Immature natural killer cell (primary cell): Measurements from ENCODE around the gene AHSG. TPM values are rescaled to one million over a fixed set of nuclear protein-coding genes. Genes with fewer than 3 reads are reported as not detected.
"Not testable (repeated sequence)": the region's sequence is repeated elsewhere in the genome, so short reads cannot be mapped to it uniquely, and the experiment has no call there.

ENCODE experiments used
- DNase-seq, 3 donors: peaks; one replicate each; pipeline ENCODE4 v3.0.0; 2022; ENCODE audit warnings: mixed read lengths in 1 of 3
- H3K27ac Mint-ChIP-seq, 6 donors: one replicate each; pipeline ENCODE4 v1.8.0; 2020; ENCODE audit warnings: mixed read lengths in 6 of 6, mild to moderate bottlenecking in 5 of 6, inconsistent platforms in 4 of 6, moderate library complexity in 3 of 6
- H3K27me3 Mint-ChIP-seq, 3 donors: one replicate each; pipeline ENCODE4 v1.8.0; 2020 to 2021; ENCODE audit warnings: low read depth in 3 of 3, mild to moderate bottlenecking in 3 of 3, mixed read lengths in 3 of 3, moderate library complexity in 3 of 3, inconsistent platforms in 1 of 3
- H3K36me3 Mint-ChIP-seq, 3 donors: one replicate each; pipeline ENCODE4 v1.8.0; 2020; ENCODE audit warnings: mixed read lengths in 3 of 3, inconsistent platforms in 2 of 3, mild to moderate bottlenecking in 2 of 3
- H3K4me1 Mint-ChIP-seq, 2 donors: one replicate each; pipeline ENCODE4 v1.8.0; 2020; ENCODE audit warnings: inconsistent platforms in 2 of 2, mild to moderate bottlenecking in 2 of 2, mixed read lengths in 2 of 2, moderate library complexity in 1 of 2
- H3K4me3 Mint-ChIP-seq, 5 donors: one replicate each; pipeline ENCODE4 v1.8.0; 2020; ENCODE audit warnings: mild to moderate bottlenecking in 5 of 5, mixed read lengths in 5 of 5, inconsistent platforms in 3 of 5, moderate library complexity in 3 of 5
- H3K9me3 Mint-ChIP-seq, 6 donors: one replicate each; pipeline ENCODE4 v1.8.0; 2020; ENCODE audit warnings: mild to moderate bottlenecking in 6 of 6, mixed read lengths in 6 of 6, inconsistent platforms in 4 of 6, moderate library complexity in 3 of 6
- polyA plus RNA-seq, 3 donors: library from polyadenylated mRNA; unstranded; fragments of 300-500 nt; fragmentation: Illumina TruSeq; gene quantifications; one replicate each; pipeline ENCODE4 v1.2.3, GENCODE V29; 2021

The AHSG gene
- polyA plus RNA-seq, 3 donors from 2014 or later = not detected

DNA sequence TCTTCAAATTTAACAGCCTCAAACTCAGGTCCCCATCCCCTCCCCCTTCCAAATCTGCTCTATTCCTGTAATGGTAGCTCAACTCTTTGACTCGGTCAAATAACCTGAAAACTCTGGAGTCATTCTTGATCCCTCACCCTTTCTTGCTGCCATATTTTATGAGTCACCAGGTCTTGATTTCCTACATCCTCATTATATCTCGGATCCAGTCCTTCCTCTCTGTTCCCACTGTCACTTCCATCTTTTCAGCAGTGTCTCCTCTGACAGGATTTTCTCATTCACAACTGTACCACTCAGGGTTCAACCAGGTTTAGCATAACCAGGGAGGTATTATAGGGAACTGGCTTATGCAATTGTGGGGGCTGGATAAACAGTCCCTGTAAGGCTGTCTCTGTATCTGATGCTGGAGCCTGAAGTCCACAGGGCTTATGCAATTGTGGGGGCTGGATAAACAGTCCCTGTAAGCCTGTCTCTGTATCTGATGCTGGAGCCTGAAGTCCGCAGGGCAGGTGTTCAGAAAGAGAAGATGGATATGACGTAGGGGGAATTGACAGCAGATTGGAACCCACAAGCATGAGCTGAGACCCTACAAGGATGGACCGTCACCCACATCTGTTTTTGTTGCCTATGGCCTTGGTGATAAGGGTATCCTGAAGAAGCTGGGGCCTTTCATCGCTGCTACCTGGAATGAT lies 18.2 kb downstream of the AHSG start:
- no peaks in the 10 kb centered on the region for H3K9me3 Mint-ChIP-seq

GRCh38 chr3:186633481-186633880 lies 20.6 kb downstream of the AHSG start:
- Mint-ChIP-seq H3K27ac (no peak overlapping the region), H3K9me3 (no peaks in the 10 kb centered on the region), H3K27me3 (peaks cover 2 to 13% (median 5%) of the 10 kb centered on the region in 3 donors), H3K4me3 (no peak overlapping the region), H3K4me1 (no peaks in the 10 kb centered on the region), H3K36me3 (no peaks in the 10 kb centered on the region)
- no peak for DNase-seq

More for the DNA sequence above, 18.2 kb downstream of the AHSG start:
- H3K4me3 Mint-ChIP-seq = no peak overlapping the region
- no peak overlapping the region for H3K27ac Mint-ChIP-seq
- H3K27me3 Mint-ChIP-seq = peaks cover 0 to 12% (median 2%) of the 10 kb centered on the region in 3 donors
- DNase-seq = no peak
- H3K4me1 Mint-ChIP-seq = no peaks in the 10 kb centered on the region
- no peaks in the 10 kb centered on the region for H3K36me3 Mint-ChIP-seq

GRCh38 chr3:186634207-186634606 lies 21.3 kb downstream of the AHSG start:
- H3K4me1 Mint-ChIP-seq, DNase-seq: not testable (repeated sequence)

DNA sequence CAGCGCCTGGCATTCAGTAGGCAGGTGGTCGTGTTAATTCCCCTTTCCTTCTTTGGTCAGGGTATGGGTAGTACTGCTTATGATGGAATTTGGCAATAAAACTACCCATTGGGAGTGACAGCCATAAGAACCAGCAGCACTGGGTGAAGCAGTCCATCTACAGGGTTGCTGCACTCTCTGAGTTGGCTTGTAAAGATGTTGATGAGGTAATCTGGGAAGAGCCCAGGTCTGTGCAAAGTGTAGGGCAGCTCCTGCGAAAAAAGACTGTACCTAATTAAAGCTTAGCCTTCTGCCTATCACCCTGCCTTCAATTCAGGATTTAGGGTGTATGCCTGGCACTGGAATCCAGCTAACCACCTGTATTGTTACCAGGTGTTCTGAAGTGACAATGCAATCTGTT lies 22.7 kb downstream of the AHSG start:
- DNase-seq = no peak
- H3K4me3 Mint-ChIP-seq = no peak overlapping the region
- no peaks in the 10 kb centered on the region for H3K36me3 Mint-ChIP-seq
- no peaks in the 10 kb centered on the region for H3K9me3 Mint-ChIP-seq
- H3K27me3 Mint-ChIP-seq = peaks cover 2 to 17% (median 8%) of the 10 kb centered on the region in 3 donors
- H3K27ac Mint-ChIP-seq = no peak overlapping the region
- H3K4me1 Mint-ChIP-seq = no peaks in the 10 kb centered on the region

More at GRCh38 chr3:186634207-186634606, 21.3 kb downstream of the AHSG start:
- H3K4me3 Mint-ChIP-seq, H3K27ac Mint-ChIP-seq, H3K36me3 Mint-ChIP-seq, H3K9me3 Mint-ChIP-seq: not testable (repeated sequence)
- peaks cover 2 to 16% (median 5%) of the 10 kb centered on the region in 3 donors for H3K27me3 Mint-ChIP-seq

GRCh38 chr3:186636536-186636935 lies 23.7 kb downstream of the AHSG start:
- no peak overlapping the region for H3K27ac Mint-ChIP-seq
- H3K4me1 Mint-ChIP-seq = peaks cover 0 to 8% of the 10 kb centered on the region in 2 donors
- no peak for DNase-seq
- H3K27me3 Mint-ChIP-seq = peaks cover 2 to 15% (median 8%) of the 10 kb centered on the region in 3 donors
- no peaks in the 10 kb centered on the region for H3K9me3 Mint-ChIP-seq
- H3K36me3 Mint-ChIP-seq = no peaks in the 10 kb centered on the region
- H3K4me3 Mint-ChIP-seq = no peak overlapping the region

DNA sequence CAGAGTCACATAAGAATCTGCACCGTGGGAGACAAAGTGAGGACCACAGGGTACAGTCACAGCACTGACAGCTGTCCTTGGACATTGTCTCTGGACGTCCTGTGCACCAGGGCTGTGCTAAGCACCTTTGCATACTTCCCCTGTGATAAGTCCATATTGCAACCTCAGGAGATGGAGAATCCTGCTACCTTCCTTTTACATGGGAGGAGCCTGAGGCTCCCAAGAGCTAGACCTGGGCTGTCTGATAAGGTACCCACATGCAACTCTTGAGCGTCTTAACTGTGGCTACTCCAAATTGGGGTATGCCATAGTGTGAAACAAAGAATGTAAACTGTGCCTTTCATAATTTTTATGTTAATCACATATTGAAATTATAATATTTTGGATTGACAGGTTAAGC lies 24.8 kb downstream of the AHSG start:
- H3K27ac Mint-ChIP-seq = no peak overlapping the region
- H3K4me3 Mint-ChIP-seq = no peak overlapping the region
- DNase-seq = no peak
- no peaks in the 10 kb centered on the region for H3K36me3 Mint-ChIP-seq
- peaks cover 6 to 16% (median 8%) of the 10 kb centered on the region in 3 donors for H3K27me3 Mint-ChIP-seq
- no peaks in the 10 kb centered on the region for H3K9me3 Mint-ChIP-seq
- H3K4me1 Mint-ChIP-seq = peaks cover 0 to 17% of the 10 kb centered on the region in 2 donors

DNA sequence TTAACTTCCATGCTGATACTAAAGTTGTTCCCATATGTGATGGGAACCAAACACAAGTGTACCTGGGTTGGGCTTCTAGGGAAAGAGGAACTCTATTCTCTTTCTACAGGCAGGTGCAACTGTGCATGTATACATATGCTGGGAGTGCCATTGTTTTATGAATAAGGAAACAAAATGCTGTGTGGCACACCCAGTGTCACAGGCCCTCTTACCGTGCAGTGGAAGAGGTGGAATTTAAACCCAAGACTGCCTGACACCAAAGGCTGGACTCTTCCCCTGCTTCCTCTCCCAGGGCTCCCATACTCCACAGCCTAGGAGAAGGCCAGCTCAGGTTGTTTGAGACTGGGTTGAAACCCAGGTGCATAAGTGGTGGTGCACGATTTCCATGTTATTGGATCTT lies 25.4 kb downstream of the AHSG start:
- no peaks in the 10 kb centered on the region for H3K9me3 Mint-ChIP-seq
- H3K27me3 Mint-ChIP-seq = peaks cover 8 to 16% (median 10%) of the 10 kb centered on the region in 3 donors
- no peaks in the 10 kb centered on the region for H3K36me3 Mint-ChIP-seq
- no peak overlapping the region for H3K27ac Mint-ChIP-seq
- H3K4me3 Mint-ChIP-seq = no peak overlapping the region
- DNase-seq = no peak
- H3K4me1 Mint-ChIP-seq = peaks cover 0 to 22% of the 10 kb centered on the region in 2 donors

- no peak for DNase-seq
- Mint-ChIP-seq H3K4me1 (peaks cover 0 to 33% of the 10 kb centered on the region in 2 donors), H3K4me3 (no peak within 1 kb of the TSS), H3K9me3 (no peaks in the 10 kb centered on the region), H3K27ac (no peak within 1 kb of the TSS), H3K27me3 (peaks cover 8 to 16% (median 10%) of the 10 kb centered on the region in 3 donors), H3K36me3 (no peaks in the 10 kb centered on the region)
Observed at GRCh38 chr3:186639778-186640472, 27.1 kb downstream of the AHSG start, which contains the start of gene FETUB. Gene FETUB (plus strand): TSS chr3:186640399. CDS start chr3:186640461, 62 bp downstream.

DNA sequence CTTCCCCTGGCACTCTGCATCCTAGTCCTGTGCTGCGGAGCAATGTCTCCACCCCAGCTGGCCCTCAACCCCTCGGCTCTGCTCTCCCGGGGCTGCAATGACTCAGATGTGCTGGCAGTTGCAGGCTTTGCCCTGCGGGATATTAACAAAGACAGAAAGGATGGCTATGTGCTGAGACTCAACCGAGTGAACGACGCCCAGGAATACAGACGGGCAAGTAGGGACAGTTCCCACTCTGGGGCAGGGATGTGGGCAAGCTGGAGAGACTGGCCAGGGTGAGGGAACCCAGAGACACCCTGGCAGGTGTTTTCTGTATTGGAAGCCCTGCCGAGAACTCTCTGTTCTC lies 27.6 kb downstream of the AHSG start:
- H3K4me1 Mint-ChIP-seq = peaks cover 0 to 33% of the 10 kb centered on the region in 2 donors
- no peak overlapping the region for H3K27ac Mint-ChIP-seq
- no peaks in the 10 kb centered on the region for H3K36me3 Mint-ChIP-seq
- H3K27me3 Mint-ChIP-seq = peaks cover 8 to 15% (median 12%) of the 10 kb centered on the region in 3 donors
- DNase-seq = no peak
- no peak overlapping the region for H3K4me3 Mint-ChIP-seq
- no peaks in the 10 kb centered on the region for H3K9me3 Mint-ChIP-seq

- peaks cover 0 to 33% of the 10 kb centered on the region in 2 donors for H3K4me1 Mint-ChIP-seq
- H3K36me3 Mint-ChIP-seq = no peaks in the 10 kb centered on the region
- no peak for DNase-seq
- no peak overlapping the region for H3K4me3 Mint-ChIP-seq
- H3K9me3 Mint-ChIP-seq = no peaks in the 10 kb centered on the region
- no peak overlapping the region for H3K27ac Mint-ChIP-seq
- peaks cover 8 to 15% (median 10%) of the 10 kb centered on the region in 3 donors for H3K27me3 Mint-ChIP-seq
Observed at GRCh38 chr3:186640929-186641328, 28.1 kb downstream of the AHSG start.

- Mint-ChIP-seq H3K4me3 (no peak overlapping the region), H3K4me1 (peaks cover 0 to 33% of the 10 kb centered on the region in 2 donors), H3K27ac (peak overlapping the region in 1 of 6 donors; percentile 16), H3K36me3 (no peaks in the 10 kb centered on the region), H3K27me3 (peaks cover 8 to 14% (median 9%) of the 10 kb centered on the region in 3 donors), H3K9me3 (no peaks in the 10 kb centered on the region)
- DNase-seq = no peak
Observed at GRCh38 chr3:186642014-186642413, 29.2 kb downstream of the AHSG start.

GRCh38 chr3:186643493-186643892 lies 30.6 kb downstream of the AHSG start:
- Mint-ChIP-seq H3K36me3 (no peaks in the 10 kb centered on the region), H3K27ac (no peak overlapping the region), H3K4me1 (peaks cover 0 to 33% of the 10 kb centered on the region in 2 donors), H3K9me3 (no peaks in the 10 kb centered on the region), H3K4me3 (no peak overlapping the region), H3K27me3 (peaks cover 2 to 14% (median 7%) of the 10 kb centered on the region in 3 donors)
- DNase-seq = peak in 2 of 3 donors; percentile 6 to 14

- Mint-ChIP-seq H3K9me3 (no peaks in the 10 kb centered on the region), H3K4me3 (no peak overlapping the region), H3K4me1 (peaks cover 0 to 33% of the 10 kb centered on the region in 2 donors), H3K36me3 (no peaks in the 10 kb centered on the region), H3K27ac (no peak overlapping the region), H3K27me3 (peaks cover 2 to 14% (median 8%) of the 10 kb centered on the region in 3 donors)
- no peak for DNase-seq
Observed at GRCh38 chr3:186644683-186645082, 31.8 kb downstream of the AHSG start.

- peaks cover 0 to 14% (median 7%) of the 10 kb centered on the region in 3 donors for H3K27me3 Mint-ChIP-seq
- H3K27ac Mint-ChIP-seq = no peak overlapping the region
- no peaks in the 10 kb centered on the region for H3K9me3 Mint-ChIP-seq
- H3K4me1 Mint-ChIP-seq = peaks cover 0 to 29% of the 10 kb centered on the region in 2 donors
- no peak for DNase-seq
- no peaks in the 10 kb centered on the region for H3K36me3 Mint-ChIP-seq
- no peak overlapping the region for H3K4me3 Mint-ChIP-seq
Observed at GRCh38 chr3:186646106-186646505, 33.2 kb downstream of the AHSG start.
